GM21367 (cell line): Measurements from ENCODE around the gene C22orf15.

Experiments
- ATAC-seq: cut with Tn5 transposase; IDR thresholded peaks from one replicate; pipeline ENCODE4 v1.9.1; 2021; ENCODE audit not compliant: unreplicated experiment

The C22orf15 gene

DNA sequence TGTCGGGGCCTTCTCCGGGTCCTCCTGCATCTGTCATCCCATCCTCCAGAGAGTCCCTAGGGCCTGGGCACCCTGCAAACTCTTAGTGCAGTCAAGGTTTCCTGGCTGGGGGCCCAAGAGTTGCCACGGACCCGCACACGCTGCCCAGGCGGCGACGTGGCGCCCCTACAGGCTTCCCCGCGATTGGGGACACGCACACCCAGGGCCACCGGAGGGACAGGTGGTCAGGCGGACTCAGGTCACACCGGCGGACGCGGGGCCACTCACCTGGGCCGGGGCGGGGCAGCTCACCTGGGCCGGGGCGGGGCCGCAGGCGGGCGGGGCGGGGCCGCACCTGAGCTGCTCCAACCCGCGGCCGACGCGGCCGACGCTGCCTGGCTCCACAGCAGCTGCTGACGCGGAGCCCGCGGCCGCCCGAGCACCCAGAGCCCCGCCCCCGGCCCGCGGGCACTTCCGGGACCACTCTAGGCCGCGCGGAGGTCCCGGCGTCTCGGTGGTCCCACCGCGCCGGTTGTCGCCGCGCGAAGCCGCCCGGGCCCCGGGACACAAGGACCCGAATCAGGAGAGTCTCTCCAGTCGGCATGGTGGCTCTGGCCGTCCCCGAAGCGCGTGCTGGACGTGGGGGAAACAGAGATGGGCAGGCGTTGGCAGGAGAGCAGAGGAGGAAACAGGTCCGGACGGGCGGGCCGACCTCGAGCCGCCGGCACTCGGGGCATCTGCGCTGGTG, 11.9 kb upstream of the C22orf15 start, which contains the start of gene ZNF70:
ZNF70 (minus strand) TSS at position 399 of the 727 bp plus-strand sequence. CDS start 5,972 bp downstream, outside the sequence.
- peak; percentile 64 for ATAC-seq

DNA sequence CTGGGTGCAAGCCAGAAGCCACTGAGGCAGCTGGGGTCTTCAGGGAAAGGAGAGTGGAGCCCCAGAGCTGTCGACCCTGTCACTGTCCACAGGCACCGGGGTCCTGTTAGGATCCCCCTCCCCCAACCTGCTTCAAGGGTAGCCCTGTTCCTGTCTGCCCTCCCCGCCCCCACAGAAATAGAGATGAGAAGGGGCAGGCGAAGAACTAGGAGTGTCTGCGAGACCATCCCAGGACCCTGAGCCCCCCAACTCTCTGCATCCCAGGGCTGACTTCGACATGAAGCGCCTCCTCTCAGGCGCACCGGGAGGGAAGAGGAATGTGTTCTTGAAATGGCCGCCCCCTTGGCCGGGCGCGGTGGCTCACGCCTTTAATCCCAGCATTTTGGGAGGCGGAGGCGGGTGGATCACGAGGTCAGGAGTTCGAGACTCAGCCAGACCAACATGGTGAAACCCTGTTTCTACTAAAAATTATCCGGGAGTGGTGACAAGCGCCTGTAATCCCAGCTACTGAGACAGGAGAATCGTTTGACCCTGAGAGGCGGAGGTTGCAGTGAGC, 11.3 kb upstream of the C22orf15 start:
- ATAC-seq = peak; percentile 17

- no peak for ATAC-seq
These were observed 10.6 kb upstream of the C22orf15 start for GRCh38 chr22:23752090-23752691.

DNA sequence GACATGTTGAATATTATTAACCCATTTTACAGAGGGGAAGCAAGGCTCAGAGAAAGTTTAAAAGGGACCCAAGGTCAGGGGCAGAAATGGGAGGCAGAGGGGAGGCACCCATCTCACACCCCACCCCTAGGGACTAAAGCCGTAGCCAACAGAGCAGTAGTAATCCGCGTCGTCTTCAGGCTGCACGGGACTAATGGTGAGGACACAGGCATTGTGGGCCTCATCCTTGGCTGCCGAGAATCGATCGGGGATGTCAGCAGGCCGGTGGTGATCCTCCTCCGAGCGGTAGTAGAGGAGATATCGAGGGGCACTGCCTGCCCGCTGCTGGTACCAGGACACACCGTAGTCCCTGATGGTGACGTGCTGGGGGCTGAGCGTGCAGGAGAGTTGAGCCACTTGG, 10.0 kb upstream of the C22orf15 start:
- ATAC-seq = no peak

GRCh38 chr22:23753385-23753784, 9.4 kb upstream of the C22orf15 start:
- no peak for ATAC-seq

GRCh38 chr22:23754220-23754919, 8.4 kb upstream of the C22orf15 start, which contains the start of gene VPREB3:
Gene VPREB3 (minus strand): TSS chr22:23754425. CDS start chr22:23754363, 62 bp downstream.
- ATAC-seq = no peak

DNA sequence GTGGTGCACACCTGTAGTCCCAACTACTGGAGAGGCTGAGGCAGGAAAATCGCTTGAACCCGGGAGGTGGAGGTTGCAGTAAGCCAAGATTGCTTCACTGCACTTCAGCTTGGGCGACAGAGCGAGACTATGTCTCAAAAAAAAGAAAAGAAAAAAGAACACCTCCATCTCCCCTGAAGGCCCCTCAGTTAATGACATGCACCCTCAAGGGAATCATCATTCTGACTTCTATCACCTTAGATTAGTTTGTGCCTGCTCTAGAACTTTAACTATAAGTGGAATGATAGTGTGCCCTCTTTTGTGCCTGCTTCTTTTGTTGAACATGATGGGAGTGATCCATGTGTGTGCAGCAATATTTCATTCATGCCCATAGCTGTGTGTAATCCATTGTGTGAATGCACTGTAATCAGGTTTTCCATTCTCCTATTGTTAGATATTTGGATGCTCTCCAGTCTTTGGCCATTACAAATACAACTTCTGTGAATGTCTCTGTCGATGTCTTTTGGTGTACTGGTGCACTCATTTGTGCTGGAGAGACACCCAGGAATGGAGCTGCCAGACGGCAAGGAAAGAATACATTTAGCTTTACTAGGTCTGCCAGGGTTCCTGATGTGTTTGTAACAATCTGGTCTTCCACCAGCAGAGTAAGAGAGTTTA, 7.7 kb upstream of the C22orf15 start:
- ATAC-seq = no peak

GRCh38 chr22:23755711-23756110, 7.1 kb upstream of the C22orf15 start:
- no peak for ATAC-seq

DNA sequence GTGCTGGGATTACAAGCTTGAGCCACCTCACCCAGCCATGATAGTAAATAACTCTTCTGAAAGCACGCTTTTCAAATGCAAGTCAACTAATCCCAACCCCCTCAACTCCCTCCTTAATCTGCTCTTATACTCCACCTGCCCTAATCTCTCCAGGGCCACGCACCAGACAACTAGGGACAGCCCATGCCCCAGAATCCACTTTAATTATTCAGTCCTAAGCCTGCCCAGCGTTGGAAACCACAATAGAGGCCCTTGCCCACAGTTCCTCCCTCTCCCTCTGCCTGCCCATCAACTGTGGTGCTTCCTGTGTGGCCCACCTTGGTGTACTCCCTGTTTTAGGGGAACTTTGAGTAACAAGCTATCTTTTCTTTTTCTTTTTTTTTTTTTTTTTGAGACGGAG, 5.9 kb upstream of the C22orf15 start:
- ATAC-seq = no peak

DNA sequence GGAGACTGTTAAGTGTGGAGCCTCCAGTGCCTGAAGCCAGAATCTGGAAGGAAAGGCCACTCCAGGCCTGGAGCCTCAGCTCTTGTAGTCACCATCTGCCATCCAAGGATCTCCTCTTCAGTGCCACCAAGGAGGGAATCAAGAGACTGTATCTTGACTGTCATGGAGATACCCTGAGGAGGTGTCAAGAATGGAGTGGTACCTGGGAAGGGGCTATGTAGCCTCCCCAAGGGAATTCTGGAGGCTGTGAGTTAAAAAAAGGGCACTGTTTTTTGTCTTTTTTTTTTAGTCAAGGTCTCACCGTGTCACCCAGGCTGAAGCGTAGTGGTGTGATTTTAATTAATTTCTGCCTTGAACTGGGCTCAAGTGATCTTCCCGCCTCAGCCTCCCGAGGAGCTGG, 3.2 kb upstream of the C22orf15 start:
- ATAC-seq = no peak

GRCh38 chr22:23760056-23760455, 2.7 kb upstream of the C22orf15 start:
- no peak for ATAC-seq

GRCh38 chr22:23763579-23763945, 772 bp downstream of the C22orf15 start:
- no peak for ATAC-seq

- ATAC-seq = no peak
These were observed 1.2 kb downstream of the C22orf15 start for GRCh38 chr22:23763954-23764353.

DNA sequence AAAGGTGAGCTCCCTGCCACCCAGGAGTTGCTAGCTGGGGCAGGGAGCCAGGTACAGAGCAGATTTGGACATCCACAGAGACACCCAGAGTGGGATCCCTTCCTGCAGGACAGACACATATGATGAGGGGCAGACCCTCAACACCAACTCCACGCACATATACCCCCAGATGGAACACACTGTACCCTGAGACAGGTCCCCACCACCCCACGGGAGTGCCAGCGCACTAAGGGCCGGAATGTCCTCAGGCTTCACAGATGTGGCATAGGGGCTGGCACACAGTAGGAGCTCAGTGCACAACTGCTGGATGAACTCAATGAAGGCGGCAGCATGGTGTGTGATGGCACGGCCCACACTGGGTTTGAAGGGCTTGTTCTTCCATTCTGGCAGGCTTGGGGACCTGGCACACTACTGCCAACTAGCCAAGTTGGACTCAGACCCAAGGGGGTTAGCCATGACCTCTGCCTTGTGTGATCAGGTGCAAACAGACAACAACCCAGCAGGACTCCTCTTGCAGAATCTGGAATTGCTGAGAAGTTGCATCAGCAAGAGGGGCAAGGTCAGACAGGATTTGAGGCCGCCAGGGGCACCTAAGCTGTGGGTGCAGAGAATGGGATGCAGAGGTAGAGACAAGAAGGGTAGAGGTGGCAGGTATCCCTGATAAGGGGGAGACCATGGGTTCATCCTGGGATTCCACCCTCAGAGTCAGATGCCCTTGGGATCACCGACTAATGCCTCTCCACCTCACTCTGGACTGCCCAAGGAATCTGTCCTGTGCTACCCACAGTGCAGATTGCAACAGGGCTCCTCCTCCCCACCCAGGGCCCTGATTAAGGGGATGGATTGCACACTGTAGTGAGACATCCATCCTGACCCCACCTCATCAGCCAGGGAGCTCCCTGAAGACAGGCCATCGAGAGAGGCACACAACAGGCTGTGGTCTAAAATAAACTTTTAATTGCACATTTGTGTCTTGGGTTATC, 2.4 kb downstream of the C22orf15 start:
- no peak for ATAC-seq

- no peak for ATAC-seq
These were observed 4.5 kb downstream of the C22orf15 start for GRCh38 chr22:23767303-23767672.

- ATAC-seq = no peak
These were observed 5.1 kb downstream of the C22orf15 start, which contains the start of gene CHCHD10 for GRCh38 chr22:23767673-23768548. Gene CHCHD10 (minus strand): TSS chr22:23767972. CDS start chr22:23767874, 98 bp downstream.

DNA sequence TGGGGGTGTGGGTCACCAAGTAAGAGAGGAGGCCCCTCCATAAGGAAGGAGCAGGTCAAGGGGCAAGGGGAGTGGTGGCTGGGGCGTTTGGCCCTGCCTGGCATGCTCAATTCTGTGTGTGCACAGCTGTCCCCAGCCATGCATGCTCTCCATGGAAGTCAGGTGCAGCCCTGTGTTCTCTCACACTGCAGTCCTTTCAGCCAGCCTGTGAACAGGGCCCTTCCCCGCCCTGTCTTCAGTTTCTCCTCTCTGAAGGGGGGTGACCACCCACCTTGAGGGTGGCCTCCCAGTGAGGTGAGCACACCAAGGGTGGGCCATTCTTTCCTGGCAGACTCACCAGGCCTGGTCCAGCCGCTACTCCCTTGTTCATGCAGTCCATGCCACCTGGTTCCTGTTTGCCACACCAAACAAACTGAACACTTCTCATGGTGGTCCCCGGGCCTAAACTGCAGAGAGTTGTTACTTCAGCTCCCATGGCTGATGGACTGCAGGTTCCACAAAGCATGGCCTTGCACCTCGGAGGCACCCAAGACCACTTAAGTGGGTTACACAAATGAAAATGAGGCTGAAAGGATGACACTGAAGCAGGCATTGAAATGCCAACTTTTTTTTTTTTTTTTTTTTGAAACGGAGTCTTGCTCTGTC, 6.7 kb downstream of the C22orf15 start:
- no peak for ATAC-seq

DNA sequence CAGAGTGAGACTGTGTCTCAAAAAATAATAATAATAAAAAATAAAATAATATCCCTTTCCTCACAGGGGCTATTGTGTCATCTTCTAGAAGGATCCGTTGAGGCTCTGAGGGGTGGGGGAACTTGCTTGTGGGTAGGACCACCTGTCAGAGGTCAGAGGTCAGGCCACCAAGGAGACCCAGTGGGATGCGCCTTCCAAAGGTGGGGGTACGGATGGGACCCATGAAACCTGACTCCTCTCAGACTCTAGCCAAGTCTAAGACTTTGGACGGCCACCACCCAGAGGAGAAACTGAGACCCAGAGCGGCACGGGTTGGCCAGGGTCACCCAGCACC, 9.5 kb downstream of the C22orf15 start:
- no peak for ATAC-seq
